ENCODE data around the gene BHMT.

The BHMT gene

DNA sequence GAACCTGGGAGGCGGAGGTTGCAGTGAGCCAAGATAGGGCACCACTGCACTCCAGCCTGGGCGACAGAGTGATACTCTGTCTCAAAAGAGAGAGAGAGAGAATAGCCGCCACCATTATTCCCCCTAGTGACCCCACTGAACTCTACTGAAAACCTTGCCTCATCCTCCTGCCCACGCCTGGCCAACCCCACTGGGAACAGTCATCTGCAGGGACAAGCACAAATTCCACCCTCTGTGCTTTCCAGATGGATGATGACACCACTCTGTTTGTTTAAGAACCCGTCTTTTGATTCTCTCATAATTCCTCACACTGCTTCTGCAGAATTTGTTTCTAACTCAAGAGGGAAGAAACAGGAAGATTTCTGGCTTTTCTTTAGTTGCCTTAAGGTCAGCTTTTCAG, 29.8 kb upstream of the BHMT start:
- H3K27me3 ChIP-seq (ENCODE audit: control insufficient read depth, low read length) = peaks cover 8% of the 10 kb centered on the region; the same call in 1 of the 2 replicates
- H3K9me3 ChIP-seq (ENCODE audit: control insufficient read depth, insufficient read depth, low read length) = no peaks in the 10 kb centered on the region
- TF ChIP-seq, protein P1, sequence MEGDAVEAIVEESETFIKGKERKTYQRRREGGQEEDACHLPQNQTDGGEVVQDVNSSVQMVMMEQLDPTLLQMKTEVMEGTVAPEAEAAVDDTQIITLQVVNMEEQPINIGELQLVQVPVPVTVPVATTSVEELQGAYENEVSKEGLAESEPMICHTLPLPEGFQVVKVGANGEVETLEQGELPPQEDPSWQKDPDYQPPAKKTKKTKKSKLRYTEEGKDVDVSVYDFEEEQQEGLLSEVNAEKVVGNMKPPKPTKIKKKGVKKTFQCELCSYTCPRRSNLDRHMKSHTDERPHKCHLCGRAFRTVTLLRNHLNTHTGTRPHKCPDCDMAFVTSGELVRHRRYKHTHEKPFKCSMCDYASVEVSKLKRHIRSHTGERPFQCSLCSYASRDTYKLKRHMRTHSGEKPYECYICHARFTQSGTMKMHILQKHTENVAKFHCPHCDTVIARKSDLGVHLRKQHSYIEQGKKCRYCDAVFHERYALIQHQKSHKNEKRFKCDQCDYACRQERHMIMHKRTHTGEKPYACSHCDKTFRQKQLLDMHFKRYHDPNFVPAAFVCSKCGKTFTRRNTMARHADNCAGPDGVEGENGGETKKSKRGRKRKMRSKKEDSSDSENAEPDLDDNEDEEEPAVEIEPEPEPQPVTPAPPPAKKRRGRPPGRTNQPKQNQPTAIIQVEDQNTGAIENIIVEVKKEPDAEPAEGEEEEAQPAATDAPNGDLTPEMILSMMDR (IDR thresholded peaks at IDR 0.05; ENCODE audit: low read depth, low read length, poor library complexity, severe bottlenecking) = no peak
- TF ChIP-seq EZH2phosphoT487 (IDR thresholded peaks at IDR 0.05; ENCODE audit: borderline replicate concordance, low read length) = no peak
- no peak overlapping the region for H3K27ac ChIP-seq (ENCODE audit: low read depth, low read length)
- no peaks in the 10 kb centered on the region for H3K36me3 ChIP-seq (ENCODE audit: control insufficient read depth, low read length)
- no peaks in the 10 kb centered on the region for H4K20me1 ChIP-seq (ENCODE audit: control insufficient read depth, insufficient read depth, low read depth, low read length)
- no peaks in the 10 kb centered on the region for H3F3A ChIP-seq (ENCODE audit: control insufficient read depth, insufficient read depth)
- H3K4me3 ChIP-seq (ENCODE audit: low read length) = no peak overlapping the region
- no peak overlapping the region for H3K4me2 ChIP-seq (ENCODE audit: low read length)
- H3K79me2 ChIP-seq (ENCODE audit: control insufficient read depth, low read length) = no peaks in the 10 kb centered on the region
- H3K4me1 ChIP-seq (ENCODE audit: control insufficient read depth, low read length) = no peaks in the 10 kb centered on the region
- no peaks in the 10 kb centered on the region for H3K9me2 ChIP-seq (replicated peaks; ENCODE audit: control insufficient read depth, low read length)

DNA sequence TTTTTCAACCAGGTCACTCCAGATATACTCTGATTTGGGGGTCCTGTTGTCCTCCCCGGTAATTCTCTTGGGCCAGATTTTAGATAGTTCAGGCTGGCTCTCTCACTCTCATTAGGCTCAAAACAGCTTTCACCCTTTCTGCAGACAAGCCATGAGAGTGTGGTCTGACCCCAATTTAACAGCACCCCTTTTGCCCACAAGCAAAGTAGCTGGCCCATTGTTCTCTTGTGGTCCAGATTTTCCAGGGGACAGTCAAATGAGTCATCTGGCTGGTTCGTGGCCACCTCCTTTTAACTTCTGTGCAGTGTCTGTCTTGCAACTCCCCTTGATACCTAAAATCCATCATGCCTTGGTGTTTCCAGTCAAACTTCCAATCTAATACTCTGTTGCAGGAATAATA, 25.5 kb upstream of the BHMT start:
- no peak overlapping the region for H3K4me2 ChIP-seq (ENCODE audit: low read length)
- H3K36me3 ChIP-seq (ENCODE audit: control insufficient read depth, low read length) = no peaks in the 10 kb centered on the region
- H3K9me2 ChIP-seq (replicated peaks; ENCODE audit: control insufficient read depth, low read length) = no peaks in the 10 kb centered on the region
- H3K4me1 ChIP-seq (ENCODE audit: control insufficient read depth, low read length) = no peaks in the 10 kb centered on the region
- H3K27me3 ChIP-seq (ENCODE audit: control insufficient read depth, low read length) = peaks cover 8% of the 10 kb centered on the region; the same call in 1 of the 2 replicates
- no peak overlapping the region for H3K27ac ChIP-seq (ENCODE audit: low read depth, low read length)
- no peaks in the 10 kb centered on the region for H4K20me1 ChIP-seq (ENCODE audit: control insufficient read depth, insufficient read depth, low read depth, low read length)
- no peaks in the 10 kb centered on the region for H3F3A ChIP-seq (ENCODE audit: control insufficient read depth, insufficient read depth)
- no peaks in the 10 kb centered on the region for H3K79me2 ChIP-seq (ENCODE audit: control insufficient read depth, low read length)
- H3K4me3 ChIP-seq (ENCODE audit: low read length) = no peak overlapping the region
- TF ChIP-seq, protein P1 (IDR thresholded peaks at IDR 0.05; ENCODE audit: low read depth, low read length, poor library complexity, severe bottlenecking) = no peak
- no peak for TF ChIP-seq EZH2phosphoT487 (IDR thresholded peaks at IDR 0.05; ENCODE audit: borderline replicate concordance, low read length)
- no peaks in the 10 kb centered on the region for H3K9me3 ChIP-seq (ENCODE audit: control insufficient read depth, insufficient read depth, low read length)

DNA sequence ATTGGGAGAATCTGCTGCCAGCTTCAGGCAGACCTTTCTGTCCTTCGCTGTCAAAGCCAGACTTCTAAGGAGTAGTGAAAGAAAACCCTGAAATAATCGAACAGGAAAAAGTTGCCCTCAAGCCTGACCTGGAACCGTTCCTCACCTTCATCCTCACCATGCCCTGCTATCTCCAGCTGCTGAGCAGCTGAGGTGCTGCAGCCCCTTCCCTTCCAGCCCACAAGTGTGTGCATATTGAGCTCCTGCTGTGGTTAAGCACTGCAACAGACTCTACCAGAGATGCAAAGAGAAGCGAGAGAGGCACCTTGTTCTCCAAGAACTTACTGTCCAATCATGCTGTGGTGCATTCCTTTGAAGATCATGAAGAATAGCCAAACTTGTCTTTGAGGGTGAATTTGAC, 23.1 kb upstream of the BHMT start:
- no peaks in the 10 kb centered on the region for H3K9me3 ChIP-seq (ENCODE audit: control insufficient read depth, insufficient read depth, low read length)
- TF ChIP-seq, protein P1 (IDR thresholded peaks at IDR 0.05; ENCODE audit: low read depth, low read length, poor library complexity, severe bottlenecking) = no peak
- TF ChIP-seq EZH2phosphoT487 (IDR thresholded peaks at IDR 0.05; ENCODE audit: borderline replicate concordance, low read length) = no peak
- H3K4me2 ChIP-seq (ENCODE audit: low read length) = no peak overlapping the region
- H3K36me3 ChIP-seq (ENCODE audit: control insufficient read depth, low read length) = no peaks in the 10 kb centered on the region
- H3K4me1 ChIP-seq (ENCODE audit: control insufficient read depth, low read length) = no peaks in the 10 kb centered on the region
- H3K79me2 ChIP-seq (ENCODE audit: control insufficient read depth, low read length) = no peaks in the 10 kb centered on the region
- peaks cover 8% of the 10 kb centered on the region; the same call in 1 of the 2 replicates for H3K27me3 ChIP-seq (ENCODE audit: control insufficient read depth, low read length)
- H3K4me3 ChIP-seq (ENCODE audit: low read length) = no peak overlapping the region
- H3K27ac ChIP-seq (ENCODE audit: low read depth, low read length) = no peak overlapping the region
- H4K20me1 ChIP-seq (ENCODE audit: control insufficient read depth, insufficient read depth, low read depth, low read length) = no peaks in the 10 kb centered on the region
- no peaks in the 10 kb centered on the region for H3F3A ChIP-seq (ENCODE audit: control insufficient read depth, insufficient read depth)
- no peaks in the 10 kb centered on the region for H3K9me2 ChIP-seq (replicated peaks; ENCODE audit: control insufficient read depth, low read length)
